Vagina (tissue), 2 donors: ENCODE data around the gene ACSL6.

Experiments used
- CTCF ChIP-seq, 3 experiments: fragments of 450-650 bp in 2 of 3; fragments of 200-600 bp in 1 of 3; sonication (generic) in 1 of 3; IDR thresholded peaks; one replicate each; pipeline ENCODE4 v1.5.1; 2017 to 2019; ENCODE audit warnings: antibody characterized with exemption in 3 of 3, mild to moderate bottlenecking in 2 of 3, moderate library complexity in 2 of 3
- POLR2A ChIP-seq, 2 donors: fragments of 450-650 bp; IDR thresholded peaks; one replicate each; pipeline ENCODE4 v1.6.1; 2017; ENCODE audit warnings: antibody characterized with exemption in 2 of 2, mild to moderate bottlenecking in 2 of 2, moderate library complexity in 2 of 2

DNA sequence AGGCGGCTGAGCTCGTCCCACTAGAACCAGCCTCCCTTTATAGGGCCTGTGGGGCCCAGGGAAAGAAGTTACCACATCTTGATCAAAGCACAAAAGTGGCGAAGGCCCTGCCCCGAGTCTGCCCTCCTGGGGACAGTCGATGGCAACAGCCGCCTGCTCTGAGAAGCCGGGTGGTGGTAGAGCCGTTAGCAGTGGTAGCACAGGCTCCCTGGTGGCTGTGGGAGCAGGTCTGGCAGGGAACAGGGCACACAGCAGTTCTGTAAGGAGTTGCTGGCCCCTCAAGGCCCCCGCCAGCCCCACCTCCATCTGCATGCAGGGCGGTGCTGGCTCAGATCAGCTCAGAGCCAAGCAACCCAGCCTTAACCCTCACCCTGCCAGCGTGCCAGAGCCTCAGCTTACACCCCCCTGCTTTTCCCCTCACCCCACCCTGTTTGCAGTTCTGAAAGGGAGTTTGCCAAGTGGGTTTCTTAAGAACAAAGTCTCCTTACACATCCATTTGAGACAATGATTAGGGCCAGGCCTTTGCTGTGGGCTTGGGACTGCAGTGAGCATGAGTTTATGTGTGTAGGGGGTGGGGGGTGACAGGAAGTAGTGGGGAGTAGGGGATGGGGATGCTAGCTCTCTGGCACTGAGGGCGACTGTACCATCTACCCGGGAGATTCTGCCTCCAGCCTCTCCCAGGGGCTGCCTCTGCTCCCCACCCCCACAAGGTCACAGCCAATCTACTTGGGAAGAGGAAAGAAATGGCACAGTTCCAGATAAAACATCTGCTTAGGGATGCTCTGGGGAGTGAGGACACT is 11.8 kb downstream of the ACSL6 start:
- TF ChIP-seq CTCF (IDR thresholded peaks at IDR 0.05) (no peak), POLR2A (IDR thresholded peaks at IDR 0.05) (no peak)
